Measurements from ENCODE around the gene CCDC6. TPM values are rescaled to one million over a fixed set of nuclear protein-coding genes. Genes with fewer than 3 reads are reported as not detected.

The CCDC6 gene
- total and polyA plus RNA-seq, 2 of the 8 experiments (the other 6 are each of a cell fraction or from before 2014, with no cell fraction given) = 42.2 to 74.4 TPM

GRCh38 chr10:59880971-59881510, 25.3 kb downstream of the CCDC6 start:
- Histone ChIP-seq H3K79me2 (ENCODE audit: control insufficient read depth in 1 of 2, insufficient read depth in 2 of 2, low read length in 2 of 2) (peaks cover 40 to 93% of the 10 kb centered on the region in 2 experiments), H4K20me1 (replicated peaks in 1 of 2; ENCODE audit: control insufficient read depth in 1 of 2, insufficient read depth in 2 of 2, low read length in 2 of 2) (peaks cover 2 to 13% of the 10 kb centered on the region in 2 experiments)

More at GRCh38 chr10:59880971-59881510, 25.3 kb downstream of the CCDC6 start:
- DNase-seq (ENCODE audit: low read depth in 1 of 2, low spot score in 2 of 2) = no peak
- ChIA-PET CTCF (ENCODE audit: partially characterized antibody) (interaction anchor here (2.4 kb wide), 1 partner anchor 25 kb away, joined by 10 read pairs; the partner anchor contains the start of gene CCDC6), POLR2A (ENCODE audit: partially characterized antibody) (no interaction called here)
- Histone ChIP-seq H3K4me2 (ENCODE audit: insufficient read depth in 1 of 2, low read depth in 2 of 2, low read length in 2 of 2) (peak overlapping the region in 1 of 2 experiments; percentile 20; a peak in 1 of 4 replicates), H4K5ac (ENCODE audit: insufficient read length, low read depth, low read length) (no peak overlapping the region), H3K56ac (replicated peaks; ENCODE audit: insufficient read length, low read depth, low read length) (no peak overlapping the region), H3K4ac (replicated peaks; ENCODE audit: insufficient read length, low read depth, low read length) (no peak overlapping the region), H3K4me3 (ENCODE audit: extremely low read depth in 1 of 4, insufficient read depth in 2 of 4, low read depth in 3 of 4, low read length in 4 of 4) (no peak overlapping the region), H2BK12ac (ENCODE audit: low read depth, low read length) (no peak overlapping the region), H3K27ac (ENCODE audit: low read depth, low read length) (no peak overlapping the region), H3K18ac (ENCODE audit: extremely low read depth, low read length) (no peak overlapping the region), H2AFZ (ENCODE audit: low read length) (no peak overlapping the region), H3K9me3 (ENCODE audit: insufficient read depth in 2 of 2, low read depth in 1 of 2, low read length in 1 of 2) (no peaks in the 10 kb centered on the region), H3K23ac (ENCODE audit: insufficient read length) (no peak overlapping the region), H3K4me1 (replicated peaks in 1 of 4; ENCODE audit: control insufficient read depth in 3 of 4, insufficient read depth in 4 of 4, low read length in 3 of 4) (peaks cover 2 to 14% (median 4%) of the 10 kb centered on the region in 4 experiments; a peak in 3 of 7 replicates), H3K9ac (replicated peaks in 1 of 4; ENCODE audit: extremely low read depth in 1 of 4, low read depth in 3 of 4, low read length in 3 of 4) (no peak overlapping the region), H2BK5ac (ENCODE audit: low read depth, low read length) (no peak overlapping the region), H3K79me1 (ENCODE audit: low read depth, low read length) (peaks cover 7% of the 10 kb centered on the region; the same call in 1 of the 2 replicates), H3K23me2 (ENCODE audit: low read depth, low read length) (no peaks in the 10 kb centered on the region), H3K36me3 (ENCODE audit: control insufficient read depth in 2 of 4, insufficient read depth in 4 of 4, low read length in 3 of 4) (no peaks in the 10 kb centered on the region; a peak in 1 of 8 replicates), H4K8ac (ENCODE audit: extremely low read depth, insufficient read depth, low read length) (no peak overlapping the region), H3K14ac (ENCODE audit: insufficient read length) (no peak overlapping the region), H2BK20ac (ENCODE audit: low read length) (no peak overlapping the region), H2AK5ac (ENCODE audit: low read depth, low read length) (no peak overlapping the region), H2BK120ac (replicated peaks; ENCODE audit: low read depth, low read length) (no peak overlapping the region), H4K91ac (replicated peaks; ENCODE audit: insufficient read length, low read length) (no peak overlapping the region), H2BK15ac (ENCODE audit: low read length) (no peak overlapping the region), H3K27me3 (replicated peaks in 1 of 4; ENCODE audit: control insufficient read depth in 3 of 4, extremely low read depth in 1 of 4, insufficient read depth in 3 of 4, low read length in 3 of 4) (no peaks in the 10 kb centered on the region)
- TF ChIP-seq RNF2 (IDR thresholded peaks at IDR 0.05; ENCODE audit: borderline replicate concordance, low read depth, low read length, missing control alignments, poor library complexity, severe bottlenecking) (no peak), BACH1 (IDR thresholded peaks at IDR 0.05; ENCODE audit: low read length) (no peak), RFX5 (IDR thresholded peaks at IDR 0.05; ENCODE audit: borderline replicate concordance, low read depth, low read length) (no peak), KDM5A (IDR thresholded peaks at IDR 0.05; ENCODE audit: low read length) (no peak), TAF7 (optimal IDR thresholded peaks at IDR 0.05; ENCODE audit: borderline replicate concordance, low read depth, low read length) (no peak)
- WGBS, 2 experiments (ENCODE audit: extremely low coverage in 1 of 2, insufficient coverage in 1 of 2, insufficient read length in 1 of 2, insufficient replicate concordance in 2 of 2, low coverage in 1 of 2, low lambda C conversion rate in 2 of 2, missing lambda C conversion rate in 1 of 2) = 90% methylated on average over 5 of the region's 6 CpGs; no CpG with 5 or more reads in 1 of the 2 experiments
- no peak for FAIRE-seq

Measured in H1 (cell line).